Muscle of leg (tissue), 11 donors: ENCODE measurements around the gene GAL3ST1. TPM values are rescaled to one million over a fixed set of nuclear protein-coding genes. Genes with fewer than 3 reads are reported as not detected.
A peak's percentile ranks its signal among the peaks of the same experiment; 100 is the strongest.

Experiments used
- DNase-seq: peaks from one replicate; pipeline ENCODE4 v3.0.0; 2013
- H3K27ac ChIP-seq: one replicate; pipeline ENCODE4 v1.5.1; 2013; ENCODE audit warnings: mild to moderate bottlenecking, low read length, control low read depth
- H3K27me3 ChIP-seq: one replicate; pipeline ENCODE4 v1.6.1; 2013; ENCODE audit warnings: low read length; ENCODE audit not compliant: control insufficient read depth, insufficient read depth
- H3K36me3 ChIP-seq: one replicate; pipeline ENCODE4 v1.6.1; 2013; ENCODE audit warnings: low read length; ENCODE audit not compliant: control insufficient read depth, insufficient read depth
- H3K4me1 ChIP-seq: one replicate; pipeline ENCODE4 v1.6.1; 2013; ENCODE audit warnings: low read length; ENCODE audit not compliant: control insufficient read depth, insufficient read depth
- H3K4me3 ChIP-seq: one replicate; pipeline ENCODE4 v1.5.1; 2013; ENCODE audit warnings: low read length, control low read depth
- H3K9me3 ChIP-seq: replicated peaks from 2 replicates; pipeline ENCODE4 v1.6.1; 2013; ENCODE audit warnings: low read depth, low read length; ENCODE audit not compliant: control insufficient read depth
- WGBS: methylation state at CpG from one replicate; pipeline ENCODE4 v1.1.5; 2013; ENCODE audit warnings: missing lambda C conversion rate; ENCODE audit not compliant: insufficient coverage; 5-methylcytosine and 5-hydroxymethylcytosine counted together
- polyA plus RNA-seq, 8 donors: library from polyadenylated mRNA; unstranded; fragments of 120-200 nt; gene quantifications; one replicate each; pipeline versions ENCODE4 v1.2.1 to v1.2.3, GENCODE V29; 2013; ENCODE audit warnings: inconsistent platforms in 1 of 8, low replicate concordance in 1 of 8; ENCODE audit not compliant: insufficient read length in 8 of 8, insufficient read depth in 1 of 8
- total RNA-seq: library from RNA; stranded (reverse); fragments of 120-200 nt; gene quantifications from one replicate; pipeline ENCODE4 v1.2.4, GENCODE V29; 2013

The GAL3ST1 gene
- total and polyA plus RNA-seq, 9 donors = 3.0 to 10.0 (median 5.2) TPM

DNA sequence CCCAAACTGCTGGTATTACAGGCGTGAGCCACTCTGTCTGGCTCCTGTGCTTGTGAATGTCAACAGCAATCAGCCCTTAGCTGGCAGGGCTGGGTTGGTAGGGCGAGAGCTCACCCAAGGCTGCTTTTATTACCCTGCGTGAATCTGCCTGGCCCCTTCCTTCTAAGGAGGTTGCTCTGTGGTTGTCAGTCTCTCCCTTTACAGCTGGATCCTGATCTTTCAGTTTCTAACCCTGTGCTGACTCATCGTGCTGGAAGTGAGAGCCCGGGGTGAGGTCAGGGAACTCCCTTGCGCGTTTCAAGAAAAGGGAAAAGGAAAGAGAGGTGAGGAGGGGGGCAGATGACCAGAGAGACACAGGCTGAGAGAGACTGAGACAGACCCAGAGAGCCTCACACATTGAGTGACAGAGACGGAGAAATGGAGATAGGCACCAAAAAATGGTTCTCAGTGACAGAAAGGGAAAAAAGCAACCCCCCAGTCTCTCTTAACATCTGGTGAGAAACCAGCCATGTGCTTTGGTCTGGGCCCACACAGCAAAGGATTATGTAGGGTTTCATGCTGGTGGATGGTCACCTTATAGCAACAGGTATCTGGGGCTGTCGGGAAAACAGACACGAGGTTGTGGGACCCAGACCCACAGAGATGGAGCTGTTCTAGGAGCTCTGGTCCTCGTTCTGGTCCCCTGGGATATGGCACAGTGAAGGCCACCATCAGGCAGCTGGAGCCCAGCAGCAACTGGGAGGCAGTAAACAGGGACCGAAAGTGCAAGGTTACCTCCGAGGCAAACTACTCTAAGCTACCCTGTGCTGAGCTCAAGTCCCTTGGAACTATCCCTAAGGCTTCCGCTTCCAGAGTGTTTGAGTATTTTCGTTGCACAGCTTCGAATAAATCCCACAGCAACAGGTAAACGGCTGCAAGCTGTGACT is 35.1 kb upstream of the GAL3ST1 start:
- Histone ChIP-seq H3K27ac (peak overlapping the region; percentile 67), H3K4me1 (peaks cover 37% of the 10 kb centered on the region), H3K36me3 (peaks cover 10% of the 10 kb centered on the region), H3K9me3 (no peaks in the 10 kb centered on the region), H3K4me3 (no peak overlapping the region), H3K27me3 (no peaks in the 10 kb centered on the region)
- 46% methylated on average over 13 of the region's 17 CpGs for WGBS
- DNase-seq = peak; percentile 78

DNA sequence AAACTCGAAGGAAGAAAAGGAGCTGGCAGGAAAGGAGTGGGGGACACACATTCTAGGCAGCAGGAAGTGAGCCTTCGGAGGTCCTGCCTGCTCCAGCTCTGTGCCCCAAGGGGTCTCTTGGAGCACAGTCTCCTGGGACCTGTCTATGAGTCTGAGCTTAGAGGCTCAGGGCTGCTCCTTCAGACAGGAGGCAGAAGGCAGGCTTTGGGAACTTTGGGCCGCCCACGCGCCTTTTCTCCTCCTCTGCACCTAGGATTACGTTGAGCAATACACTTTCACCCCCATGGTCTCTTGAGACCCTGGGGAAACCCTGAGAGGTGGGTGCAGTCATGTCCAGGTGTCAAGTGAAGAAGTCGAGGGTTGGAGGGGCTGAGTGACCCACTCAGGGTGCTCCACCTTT is 33.5 kb upstream of the GAL3ST1 start:
- Histone ChIP-seq H3K27ac (no peak overlapping the region), H3K36me3 (peaks cover 5% of the 10 kb centered on the region), H3K4me3 (no peak overlapping the region), H3K27me3 (no peaks in the 10 kb centered on the region), H3K9me3 (no peaks in the 10 kb centered on the region), H3K4me1 (peaks cover 37% of the 10 kb centered on the region)
- WGBS = 34% methylated on average over 2 of the region's 7 CpGs
- no peak for DNase-seq

DNA sequence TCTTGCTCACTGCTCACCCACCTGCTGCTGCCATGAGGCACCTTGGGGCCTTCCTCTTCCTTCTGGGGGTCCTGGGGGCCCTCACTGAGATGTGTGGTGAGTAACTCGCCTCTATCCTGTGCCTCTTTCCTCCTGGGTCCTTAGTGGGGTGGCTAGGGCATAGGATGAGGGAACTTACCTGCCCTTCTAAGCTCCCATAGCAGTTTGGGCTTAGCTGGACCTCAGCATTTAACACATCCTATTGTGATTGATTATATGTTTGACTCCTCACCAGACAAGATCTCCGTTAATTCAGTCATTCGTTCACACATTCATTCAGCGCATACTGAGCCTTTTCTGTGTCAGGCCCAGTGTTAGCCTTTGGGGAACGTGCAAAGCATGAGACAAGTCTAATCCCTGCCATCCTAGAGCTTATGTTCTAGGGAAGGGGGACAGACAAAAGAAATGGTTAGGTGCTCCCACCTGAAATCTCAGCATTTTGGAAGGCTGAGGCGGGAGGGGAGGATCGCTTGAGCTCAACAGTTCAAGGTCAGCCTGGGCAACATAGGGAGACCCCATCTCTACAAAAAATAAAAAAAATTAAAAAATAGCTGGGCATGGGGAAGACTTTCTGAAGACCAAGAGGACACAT is 33.0 kb upstream of the GAL3ST1 start:
- no peak for DNase-seq
- Histone ChIP-seq H3K4me1 (peaks cover 37% of the 10 kb centered on the region), H3K4me3 (peak overlapping the region; percentile 72), H3K36me3 (no peaks in the 10 kb centered on the region), H3K27me3 (no peaks in the 10 kb centered on the region), H3K9me3 (no peaks in the 10 kb centered on the region), H3K27ac (peak overlapping the region; percentile 90)
- 61% methylated on average over 2 of the region's 7 CpGs for WGBS

DNA sequence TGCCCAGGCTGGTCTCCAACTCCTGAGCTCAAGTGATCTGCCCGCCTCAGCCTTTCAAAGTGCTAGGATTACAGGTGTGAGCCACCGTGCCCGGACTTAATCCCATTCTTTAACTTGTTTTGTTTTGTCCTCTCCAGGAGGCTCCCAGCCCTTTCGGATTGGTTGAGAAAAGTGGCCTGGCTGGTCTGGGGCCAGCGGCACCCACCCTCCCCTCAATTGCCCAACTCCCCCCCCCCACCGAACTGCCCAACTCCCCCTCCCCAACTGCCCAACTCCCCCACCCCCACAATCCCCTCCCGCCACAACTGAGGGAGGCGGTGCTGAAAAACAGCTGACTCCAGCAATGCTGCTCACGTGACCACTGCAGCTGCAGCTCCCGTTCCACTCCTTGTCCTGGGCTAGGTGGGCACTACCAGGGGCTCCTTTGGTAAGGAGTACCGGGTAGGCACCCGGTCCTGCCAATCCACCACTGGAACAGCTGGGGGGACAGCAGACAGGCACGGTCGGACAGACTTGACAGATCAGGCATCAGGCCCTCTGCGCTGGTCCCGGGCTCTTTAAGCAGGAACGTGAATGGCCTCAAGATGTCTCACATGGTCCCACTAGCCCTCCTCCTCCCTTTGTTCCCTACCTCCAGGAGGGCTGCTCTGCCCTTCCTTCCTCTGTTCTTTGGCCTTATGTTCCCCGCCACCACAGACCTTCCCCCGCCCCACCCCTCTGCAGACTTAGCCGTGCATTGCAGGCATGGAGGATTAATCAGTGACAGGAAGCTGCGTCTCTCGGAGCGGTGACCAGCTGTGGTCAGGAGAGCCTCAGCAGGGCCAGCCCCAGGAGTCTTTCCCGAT is 32.2 kb upstream of the GAL3ST1 start, which contains the start of gene TCN2:
TCN2 (plus strand) TSS at position 720 of the 845 bp plus-strand sequence. CDS start 158 bp downstream, outside the sequence.
- Histone ChIP-seq H3K9me3 (no peaks in the 10 kb centered on the region), H3K4me1 (peaks cover 37% of the 10 kb centered on the region), H3K36me3 (no peaks in the 10 kb centered on the region), H3K4me3 (peak within 1 kb of the TSS; percentile 72), H3K27ac (peak within 1 kb of the TSS; percentile 90), H3K27me3 (no peaks in the 10 kb centered on the region)
- peak; percentile 88 for DNase-seq
- 0% methylated on average over 17 of the region's 24 CpGs for WGBS

DNA sequence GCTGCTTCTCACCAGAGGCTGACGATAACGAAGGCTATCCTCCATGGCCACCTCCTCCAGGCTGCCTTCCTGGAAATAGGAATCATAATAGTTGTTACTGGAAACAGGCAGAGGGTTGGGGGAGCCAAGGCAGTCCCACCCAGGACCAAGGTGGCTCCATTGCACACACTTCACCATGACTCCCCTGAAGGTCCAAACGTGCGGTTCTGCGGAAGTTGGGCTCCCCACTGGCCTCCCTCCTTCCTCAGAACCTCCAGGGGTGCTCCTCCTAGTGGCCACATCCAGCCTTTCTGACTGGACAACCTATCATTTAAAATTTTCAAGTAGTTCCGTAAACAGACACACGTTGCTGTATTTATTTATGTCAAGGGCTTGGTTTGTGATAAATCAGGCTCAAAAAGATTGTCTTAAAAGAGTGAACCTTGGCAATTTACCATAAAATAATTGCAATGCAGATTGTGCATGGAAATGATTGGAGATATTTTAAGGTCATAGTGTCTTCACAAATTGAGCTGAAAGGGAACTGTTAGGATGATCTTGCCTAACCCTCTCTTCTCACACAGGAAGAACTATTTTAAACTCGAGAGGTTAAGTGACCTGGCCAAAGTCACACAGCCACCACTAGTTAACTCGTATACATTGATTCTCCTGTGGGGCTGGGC is 31.1 kb upstream of the GAL3ST1 start:
- H3K9me3 ChIP-seq = no peaks in the 10 kb centered on the region
- peak overlapping the region; percentile 57 for H3K27ac ChIP-seq
- H3K27me3 ChIP-seq = no peaks in the 10 kb centered on the region
- no peaks in the 10 kb centered on the region for H3K36me3 ChIP-seq
- DNase-seq = peak; percentile 37
- peaks cover 37% of the 10 kb centered on the region for H3K4me1 ChIP-seq
- 19% methylated on average over 3 of the region's 9 CpGs for WGBS
- no peak overlapping the region for H3K4me3 ChIP-seq

DNA sequence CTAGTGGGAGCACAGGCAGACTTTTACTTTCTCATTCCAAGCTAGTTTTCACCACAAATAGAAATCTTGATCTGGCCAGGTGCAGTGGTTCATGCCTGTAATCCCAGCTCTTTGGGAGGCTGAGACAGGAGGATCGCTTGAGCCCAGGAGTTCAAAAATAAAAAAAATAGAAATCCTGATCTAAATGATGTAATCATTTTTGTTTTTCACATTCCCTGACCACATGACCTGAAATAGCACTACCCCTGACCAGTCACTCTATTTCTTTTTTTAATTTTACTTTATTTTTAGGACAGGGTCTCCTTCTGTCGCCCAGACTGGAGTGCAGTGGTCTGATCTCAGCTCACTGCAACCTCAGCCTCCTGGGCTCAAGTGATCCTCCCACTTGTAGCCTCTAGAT is 30.3 kb upstream of the GAL3ST1 start:
- no peaks in the 10 kb centered on the region for H3K9me3 ChIP-seq
- H3K4me1 ChIP-seq = peaks cover 34% of the 10 kb centered on the region
- H3K27ac ChIP-seq = no peak overlapping the region
- H3K27me3 ChIP-seq = no peaks in the 10 kb centered on the region
- no peak for DNase-seq
- no peak overlapping the region for H3K4me3 ChIP-seq
- H3K36me3 ChIP-seq = no peaks in the 10 kb centered on the region
- WGBS = no CpG with 5 or more reads among the region's 2 CpGs

DNA sequence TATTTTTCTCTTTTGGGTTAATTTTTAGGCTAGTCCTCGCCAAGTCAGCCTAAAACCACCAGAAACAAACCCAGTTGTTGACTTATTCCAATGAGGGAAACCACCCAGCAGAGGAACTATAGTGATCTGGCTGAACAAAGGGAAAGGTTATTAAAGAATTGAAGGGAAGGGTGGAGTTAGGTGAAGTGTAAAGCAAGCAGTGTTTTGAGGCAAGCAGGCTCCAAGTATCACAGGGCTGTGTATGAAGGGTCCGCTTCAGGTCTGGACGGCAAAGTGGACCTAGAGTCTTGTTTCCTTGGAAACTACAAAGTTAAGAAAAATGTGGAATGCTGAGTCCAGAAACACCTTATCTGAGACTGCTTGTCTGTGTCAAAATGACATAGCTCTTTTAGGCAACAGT is 29.3 kb upstream of the GAL3ST1 start:
- Histone ChIP-seq H3K27me3 (no peaks in the 10 kb centered on the region), H3K9me3 (no peaks in the 10 kb centered on the region), H3K36me3 (no peaks in the 10 kb centered on the region), H3K27ac (no peak overlapping the region), H3K4me1 (peaks cover 27% of the 10 kb centered on the region), H3K4me3 (no peak overlapping the region)
- DNase-seq = no peak
- WGBS = 58% methylated on average over 2 of the region's 3 CpGs

DNA sequence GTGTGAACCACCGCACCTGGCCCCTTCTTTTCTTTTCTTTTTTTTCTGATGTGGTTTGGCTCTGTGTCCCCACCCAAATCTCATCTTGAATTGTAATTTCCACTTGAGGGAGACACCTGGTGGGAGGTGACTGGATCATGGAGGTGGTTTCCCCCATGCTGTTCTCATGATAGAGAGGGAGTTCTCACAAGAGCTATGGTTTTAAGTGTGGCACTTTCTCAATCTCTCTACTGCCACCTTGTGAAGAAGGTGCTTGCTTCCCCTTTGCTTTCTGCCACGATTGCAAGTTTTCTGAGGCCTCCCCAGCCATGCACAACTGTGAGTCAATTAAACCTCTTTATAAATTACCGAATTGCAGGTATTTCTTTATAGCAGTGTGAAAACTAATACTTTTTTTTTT is 27.6 kb upstream of the GAL3ST1 start:
- peaks cover 10% of the 10 kb centered on the region for H3K4me1 ChIP-seq
- H3K9me3 ChIP-seq = no peaks in the 10 kb centered on the region
- H3K4me3 ChIP-seq = no peak overlapping the region
- no peak for DNase-seq
- H3K27ac ChIP-seq = no peak overlapping the region
- no CpG with 5 or more reads among the region's 3 CpGs for WGBS
- H3K27me3 ChIP-seq = no peaks in the 10 kb centered on the region
- no peaks in the 10 kb centered on the region for H3K36me3 ChIP-seq

DNA sequence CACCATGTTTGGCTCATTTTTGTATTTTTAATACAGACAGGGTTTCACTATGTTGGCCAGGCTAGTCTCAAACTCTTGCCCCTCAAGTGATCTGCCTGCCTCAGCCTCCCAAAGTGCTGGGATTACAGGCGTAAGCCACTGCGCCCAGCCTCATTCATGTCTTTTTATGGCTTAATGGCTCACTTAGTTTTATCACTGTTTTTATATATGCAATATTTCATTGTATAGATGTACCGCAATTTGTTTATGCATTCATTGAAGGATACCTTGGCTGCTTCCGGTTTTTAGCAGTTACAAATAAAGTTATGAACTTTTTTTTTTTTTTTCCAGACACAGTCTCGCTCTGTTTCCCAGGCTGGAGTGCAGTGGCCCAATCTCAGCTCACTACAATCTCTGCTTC is 27.0 kb upstream of the GAL3ST1 start:
- Histone ChIP-seq H3K4me1 (peaks cover 6% of the 10 kb centered on the region), H3K27ac (no peak overlapping the region), H3K27me3 (no peaks in the 10 kb centered on the region), H3K36me3 (no peaks in the 10 kb centered on the region), H3K9me3 (no peaks in the 10 kb centered on the region), H3K4me3 (no peak overlapping the region)
- WGBS = no CpG with 5 or more reads among the region's 5 CpGs
- no peak for DNase-seq
